WTC11 (cell line): ENCODE data around the gene PIM1.

Source experiments
- GABPB1 ChIP-seq: sonication (generic); formaldehyde crosslinking; IDR thresholded peaks from 2 replicates; pipeline ENCODE4 v1.8.1; 2023; ENCODE audit warnings: mild to moderate bottlenecking, missing genetic modification reagents
- JUN ChIP-seq: sonication (generic); formaldehyde crosslinking; IDR thresholded peaks from 2 replicates; pipeline ENCODE4 v1.8.0; 2023; ENCODE audit warnings: mild to moderate bottlenecking, missing genetic modification reagents
- USF2 ChIP-seq: sonication (generic); formaldehyde crosslinking; IDR thresholded peaks from 2 replicates; pipeline ENCODE4 v1.8.1; 2023; ENCODE audit warnings: mild to moderate bottlenecking, missing genetic modification reagents, moderate library complexity
- TF ChIP-seq, protein P1 (sequence below): fragments of 200-600 bp; IDR thresholded peaks from 2 replicates; pipeline ENCODE4 v1.8.0; 2022; ENCODE audit warnings: antibody characterized with exemption
- TF ChIP-seq, protein P2 (sequence below): sonication (generic); formaldehyde crosslinking; IDR thresholded peaks from 2 replicates; pipeline ENCODE4 v1.8.0; 2022; ENCODE audit warnings: mild to moderate bottlenecking, missing genetic modification reagents

DNA sequence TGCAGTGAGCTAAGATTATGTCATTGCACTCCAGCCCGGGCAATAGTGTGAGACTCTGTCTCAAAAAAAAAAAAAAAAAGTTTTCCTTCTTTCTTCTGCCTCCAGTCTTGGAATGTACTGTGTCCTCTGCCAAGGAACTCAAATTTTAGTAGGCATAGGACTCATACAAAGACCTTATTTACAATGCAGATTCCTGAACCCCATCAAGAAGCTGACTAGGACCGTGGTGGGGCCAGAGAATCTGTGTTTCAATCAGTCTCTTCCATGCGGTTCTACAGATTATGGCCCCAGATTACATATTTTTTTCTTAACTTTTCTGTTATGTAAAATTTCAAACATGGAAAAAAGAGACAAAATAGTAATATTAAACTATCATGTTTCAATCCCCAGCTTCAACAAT, 29.8 kb upstream of the PIM1 start:
- TF ChIP-seq, protein P1, sequence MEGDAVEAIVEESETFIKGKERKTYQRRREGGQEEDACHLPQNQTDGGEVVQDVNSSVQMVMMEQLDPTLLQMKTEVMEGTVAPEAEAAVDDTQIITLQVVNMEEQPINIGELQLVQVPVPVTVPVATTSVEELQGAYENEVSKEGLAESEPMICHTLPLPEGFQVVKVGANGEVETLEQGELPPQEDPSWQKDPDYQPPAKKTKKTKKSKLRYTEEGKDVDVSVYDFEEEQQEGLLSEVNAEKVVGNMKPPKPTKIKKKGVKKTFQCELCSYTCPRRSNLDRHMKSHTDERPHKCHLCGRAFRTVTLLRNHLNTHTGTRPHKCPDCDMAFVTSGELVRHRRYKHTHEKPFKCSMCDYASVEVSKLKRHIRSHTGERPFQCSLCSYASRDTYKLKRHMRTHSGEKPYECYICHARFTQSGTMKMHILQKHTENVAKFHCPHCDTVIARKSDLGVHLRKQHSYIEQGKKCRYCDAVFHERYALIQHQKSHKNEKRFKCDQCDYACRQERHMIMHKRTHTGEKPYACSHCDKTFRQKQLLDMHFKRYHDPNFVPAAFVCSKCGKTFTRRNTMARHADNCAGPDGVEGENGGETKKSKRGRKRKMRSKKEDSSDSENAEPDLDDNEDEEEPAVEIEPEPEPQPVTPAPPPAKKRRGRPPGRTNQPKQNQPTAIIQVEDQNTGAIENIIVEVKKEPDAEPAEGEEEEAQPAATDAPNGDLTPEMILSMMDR = no peak
- TF ChIP-seq USF2 = no peak
- TF ChIP-seq GABPB1 (CRISPR knock-in tag) = no peak
- TF ChIP-seq, protein P2, sequence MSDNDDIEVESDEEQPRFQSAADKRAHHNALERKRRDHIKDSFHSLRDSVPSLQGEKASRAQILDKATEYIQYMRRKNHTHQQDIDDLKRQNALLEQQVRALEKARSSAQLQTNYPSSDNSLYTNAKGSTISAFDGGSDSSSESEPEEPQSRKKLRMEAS (CRISPR knock-in tag) = no peak
- no peak for TF ChIP-seq JUN (CRISPR knock-in tag)
